SK-N-SH (cell line): ENCODE measurements around the gene XRN2. TPM values are rescaled to one million over a fixed set of nuclear protein-coding genes. Genes with fewer than 3 reads are reported as not detected.
A peak's percentile ranks its signal among the peaks of the same experiment; 100 is the strongest.

Source experiments
- CTCF ChIA-PET: fragments of 300-600, 350-600 bp; formaldehyde crosslinking; extraction: SDS; loops from one replicate; lab custom pipeline; 2021; lab: Yijun Ruan, JAX
- POLR2A ChIA-PET: fragments of 350-600 bp; sonication (Branson Sonifier 250); formaldehyde crosslinking; extraction: SDS; loops from one replicate; lab custom pipeline; 2020; ENCODE audit warnings: antibody characterized with exemption, inconsistent platforms; lab: Yijun Ruan, JAX
- DNase-seq: peaks from one replicate; pipeline ENCODE4 v3.0.0; 2012
- H2AFZ ChIP-seq: fragments of 200-600 bp; sonication (generic); 2 replicates; pipeline ENCODE4 v1.8.1; 2016; ENCODE audit warnings: antibody characterized with exemption, mild to moderate bottlenecking, low read depth
- H3F3A ChIP-seq: fragments of 200-600 bp; sonication (generic); replicated peaks from 2 replicates; pipeline ENCODE3; 2016; ENCODE audit warnings: antibody characterized with exemption, mild to moderate bottlenecking; ENCODE audit not compliant: insufficient read depth
- H3K27ac ChIP-seq, 2 experiments: fragments of 200-500 bp in 1 of 2; fragments of 200-600 bp in 1 of 2; sonication (Bioruptor generic) in 1 of 2; sonication (generic), shearing (Covaris generic) in 1 of 2; 2 replicates each; pipeline versions ENCODE4 v1.5.1 to v1.6.1; 2014 to 2016; ENCODE audit warnings: low read depth in 2 of 2, inconsistent platforms in 1 of 2, low read length in 1 of 2, mild to moderate bottlenecking in 1 of 2, mixed read lengths in 1 of 2
- H3K27me3 ChIP-seq: fragments of 200-600 bp; sonication (generic), shearing (Covaris generic); 2 replicates; pipeline ENCODE4 v1.6.1; 2016; ENCODE audit warnings: mixed run types; ENCODE audit not compliant: insufficient read depth
- H3K36me3 ChIP-seq, 2 experiments: fragments of 200-500 bp in 1 of 2; fragments of 200-600 bp in 1 of 2; sonication (Bioruptor generic) in 1 of 2; sonication (generic) in 1 of 2; replicated peaks in 1 of 2; 2 replicates each; pipeline versions ENCODE3 to v1.5.1; 2014 to 2016; ENCODE audit warnings: low read length in 1 of 2, mild to moderate bottlenecking in 1 of 2; ENCODE audit not compliant: insufficient read depth in 2 of 2, control insufficient read depth in 1 of 2
- H3K4me1 ChIP-seq, 2 experiments: fragments of 200-500 bp in 1 of 2; fragments of 200-600 bp in 1 of 2; sonication (Bioruptor generic) in 1 of 2; sonication (generic), shearing (Covaris generic) in 1 of 2; 2 replicates each; pipeline versions ENCODE4 v1.5.1 to v1.6.1; 2014 to 2016; ENCODE audit warnings: low read depth in 1 of 2, low read length in 1 of 2, mixed run types in 1 of 2; ENCODE audit not compliant: insufficient read depth in 2 of 2, control insufficient read depth in 1 of 2
- H3K4me2 ChIP-seq: fragments of 200-600 bp; sonication (generic), shearing (Covaris generic); 2 replicates; pipeline ENCODE4 v1.6.1; 2017; ENCODE audit warnings: mixed run types
- H3K4me3 ChIP-seq, 2 experiments: fragments of 200-500 bp in 1 of 2; fragments of 200-600 bp in 1 of 2; sonication (Bioruptor generic) in 1 of 2; sonication (generic), shearing (Covaris generic) in 1 of 2; 2 replicates each; pipeline versions ENCODE4 v1.5.1 to v1.8.1; 2014 to 2016; ENCODE audit warnings: low read depth in 2 of 2, inconsistent platforms in 1 of 2, low read length in 1 of 2, mild to moderate bottlenecking in 1 of 2, mixed read lengths in 1 of 2, moderate library complexity in 1 of 2
- H3K79me2 ChIP-seq: fragments of 200-600 bp; sonication (generic); 2 replicates; pipeline ENCODE4 v1.8.1; 2017; ENCODE audit warnings: mild to moderate bottlenecking; ENCODE audit not compliant: insufficient read depth
- H3K9ac ChIP-seq: fragments of 200-600 bp; sonication (generic); 2 replicates; pipeline ENCODE4 v1.6.1; 2017; ENCODE audit warnings: mixed run types
- H3K9me2 ChIP-seq: fragments of 200-600 bp; sonication (generic); 2 replicates; pipeline ENCODE4 v1.6.1; 2017; ENCODE audit warnings: mixed run types
- H3K9me3 ChIP-seq: fragments of 200-600 bp; sonication (generic); 2 replicates; pipeline ENCODE4 v1.6.1; 2017; ENCODE audit warnings: mixed run types, mild to moderate bottlenecking, moderate library complexity
- H4K20me1 ChIP-seq: fragments of 200-600 bp; sonication (generic); 2 replicates; pipeline ENCODE4 v1.6.1; 2017; ENCODE audit warnings: mild to moderate bottlenecking, mixed run types; ENCODE audit not compliant: insufficient read depth
- CHD2 ChIP-seq: fragments of 150-350 bp; IDR thresholded peaks from 2 replicates; pipeline ENCODE4 v1.6.1; 2018; ENCODE audit warnings: low read length; ENCODE audit not compliant: partially characterized antibody
- ELF1 ChIP-seq: IDR thresholded peaks from 2 replicates; pipeline ENCODE4 v1.4.0; 2012
- EP300 ChIP-seq, 2 experiments: IDR thresholded peaks; 2 replicates each; pipeline versions ENCODE4 v1.4.0 to v1.6.1; 2012; ENCODE audit warnings: borderline replicate concordance in 1 of 2, low read depth in 1 of 2, low read length in 1 of 2
- FOSL2 ChIP-seq: IDR thresholded peaks from 2 replicates; pipeline ENCODE4 v1.4.0; 2012; ENCODE audit warnings: low read depth, mild to moderate bottlenecking, moderate library complexity, borderline replicate concordance
- FOXJ3 ChIP-seq: sonication (generic); formaldehyde crosslinking; IDR thresholded peaks from 2 replicates; pipeline ENCODE4 v1.5.1; 2020; ENCODE audit warnings: mild to moderate bottlenecking, missing genetic modification reagents
- FOXM1 ChIP-seq: IDR thresholded peaks from 2 replicates; pipeline ENCODE4 v1.4.0; 2012; ENCODE audit warnings: low read depth, mild to moderate bottlenecking
- JUND ChIP-seq: IDR thresholded peaks from 2 replicates; pipeline ENCODE4 v1.4.0; 2012
- MEF2A ChIP-seq: IDR thresholded peaks from 2 replicates; pipeline ENCODE4 v1.4.0; 2012; ENCODE audit warnings: low read depth, borderline replicate concordance
- NRF1 ChIP-seq: IDR thresholded peaks from 2 replicates; pipeline ENCODE4 v1.6.1; 2012; ENCODE audit warnings: low read depth, mild to moderate bottlenecking, low read length
- POLR2AphosphoS5 ChIP-seq: IDR thresholded peaks from 2 replicates; pipeline ENCODE4 v1.6.1; 2012; ENCODE audit warnings: low read depth, low read length
- REST ChIP-seq: IDR thresholded peaks from 2 replicates; pipeline ENCODE4 v1.6.1; 2012; ENCODE audit warnings: mild to moderate bottlenecking, low read depth, low read length, moderate library complexity
- SMC3 ChIP-seq: IDR thresholded peaks from 2 replicates; pipeline ENCODE4 v1.6.1; 2012; ENCODE audit warnings: low read depth, low read length, improper control_type of control experiment
- TAF1 ChIP-seq: IDR thresholded peaks from 2 replicates; pipeline ENCODE4 v1.6.1; 2012; ENCODE audit warnings: low read depth, mild to moderate bottlenecking, low read length, moderate library complexity, borderline replicate concordance
- TCF12 ChIP-seq: IDR thresholded peaks from 2 replicates; pipeline ENCODE4 v1.4.0; 2012
- TEAD4 ChIP-seq: IDR thresholded peaks from 2 replicates; pipeline ENCODE4 v1.4.0; 2012; ENCODE audit warnings: mild to moderate bottlenecking, borderline replicate concordance; ENCODE audit not compliant: insufficient read depth
- USF2 ChIP-seq: fragments of 150-350 bp; IDR thresholded peaks from 2 replicates; pipeline ENCODE4 v1.6.1; 2017; ENCODE audit warnings: antibody characterized with exemption, low read length, low read depth, borderline replicate concordance
- WGBS: methylation state at CpG from one replicate; pipeline ENCODE4 v1.1.6; 2017; ENCODE audit warnings: low lambda C conversion rate; 5-methylcytosine and 5-hydroxymethylcytosine counted together
- polyA plus RNA-seq, 3 experiments: library from polyadenylated mRNA; depleted of rRNA; stranded (reverse); fragments of >200 nt; gene quantifications; 2 replicates each; pipeline ENCODE4 v1.2.3, GENCODE V29; 2012
- TF ChIP-seq, protein P1 (sequence below): fragments of 200-600 bp; sonication (generic); IDR thresholded peaks from 2 replicates; pipeline ENCODE4 v1.6.1; 2017; ENCODE audit warnings: antibody characterized with exemption, mild to moderate bottlenecking, moderate library complexity
- TF ChIP-seq, protein P2 (sequence below): IDR thresholded peaks from 2 replicates; pipeline ENCODE4 v1.4.0; 2012; ENCODE audit warnings: low read depth, borderline replicate concordance

Gene XRN2
- polyA plus RNA-seq, 1 of the 3 experiments (the other 2 are of a cell fraction), result 44.5 TPM

DNA sequence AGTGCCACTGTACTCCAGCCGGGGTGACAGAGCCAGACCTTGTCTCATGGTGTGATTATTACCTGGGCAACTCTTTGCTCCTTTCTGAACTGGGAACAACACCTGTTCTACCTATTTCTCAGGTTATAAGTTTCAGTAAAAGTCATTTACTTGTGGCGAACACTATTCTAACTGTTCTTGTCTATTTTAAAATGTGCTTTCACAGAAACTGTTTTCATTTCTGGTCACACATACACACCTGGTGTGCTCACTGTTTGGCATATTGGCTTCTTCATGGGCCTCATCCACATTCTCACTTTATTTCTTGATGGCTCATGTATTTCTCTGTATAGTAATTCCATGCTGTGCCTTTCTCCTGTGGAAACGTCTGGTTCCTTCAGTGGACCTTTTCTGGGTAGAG, 30.5 kb upstream of the XRN2 start:
- H3K4me2 ChIP-seq, result no peak overlapping the region
- TF ChIP-seq TAF1 (no peak), TCF12 (no peak), POLR2AphosphoS5 (no peak), NRF1 (no peak), FOSL2 (no peak), FOXM1 (no peak), CHD2 (no peak), JUND (no peak), FOXJ3 (no peak), USF2 (no peak), ELF1 (no peak), SMC3 (no peak)
- TF ChIP-seq, all 33 proteins: peak for 0
- no peak for DNase-seq
- H3K4me1 ChIP-seq, result no peaks in the 10 kb centered on the region; a peak in 1 of 4 replicates
- H3K9ac ChIP-seq, result no peak overlapping the region
- no peaks in the 10 kb centered on the region for H3K9me3 ChIP-seq
- no peak overlapping the region for H3K4me3 ChIP-seq
- H3K27ac ChIP-seq, result no peak overlapping the region
- H2AFZ ChIP-seq, result no peak overlapping the region
- no peaks in the 10 kb centered on the region for H3K9me2 ChIP-seq
- ChIA-PET CTCF (interaction anchor here (0.7 to 3.8 kb wide), 2 partner anchors 37 to 447 kb away, joined by 4 to 16 read pairs; no protein-coding TSS in a partner anchor), POLR2A (no interaction called here)
- WGBS, result 29% methylated on average over 3 of the region's 3 CpGs
- no peaks in the 10 kb centered on the region for H3K79me2 ChIP-seq
- H3K27me3 ChIP-seq, result peaks cover 16% of the 10 kb centered on the region
- H3F3A ChIP-seq, result no peaks in the 10 kb centered on the region
- H3K36me3 ChIP-seq, result no peaks in the 10 kb centered on the region
- no peaks in the 10 kb centered on the region for H4K20me1 ChIP-seq

GRCh38 chr20:21273755-21274386, 29.3 kb upstream of the XRN2 start:
- DNase-seq, result peak; percentile 23
- no peaks in the 10 kb centered on the region for H3K9me3 ChIP-seq
- no peaks in the 10 kb centered on the region for H3K9me2 ChIP-seq
- no peaks in the 10 kb centered on the region for H3K79me2 ChIP-seq
- H3K4me2 ChIP-seq, result no peak overlapping the region
- no peak overlapping the region for H3K9ac ChIP-seq
- no peaks in the 10 kb centered on the region; a peak in 1 of 4 replicates for H3K4me1 ChIP-seq
- H3K36me3 ChIP-seq, result no peaks in the 10 kb centered on the region
- no peaks in the 10 kb centered on the region for H4K20me1 ChIP-seq
- WGBS, result 60% methylated on average over 8 of the region's 8 CpGs
- ChIA-PET POLR2A (no interaction called here), CTCF (interaction anchor here (1.3 to 3.8 kb wide), 2 partner anchors 38 to 231 kb away, joined by 4 to 16 read pairs; no protein-coding TSS in a partner anchor)
- H3K4me3 ChIP-seq, result no peak overlapping the region
- H3K27me3 ChIP-seq, result peaks cover 4% of the 10 kb centered on the region; the same call in 1 of the 2 replicates
- H3F3A ChIP-seq, result no peaks in the 10 kb centered on the region
- no peak overlapping the region for H2AFZ ChIP-seq
- H3K27ac ChIP-seq, result no peak overlapping the region
- no peak for TF ChIP-seq EP300 (IDR thresholded peaks at IDR 0.05; ENCODE audit: borderline replicate concordance in 1 of 2, low read depth in 1 of 2, low read length in 1 of 2)
- TF ChIP-seq, protein P1, sequence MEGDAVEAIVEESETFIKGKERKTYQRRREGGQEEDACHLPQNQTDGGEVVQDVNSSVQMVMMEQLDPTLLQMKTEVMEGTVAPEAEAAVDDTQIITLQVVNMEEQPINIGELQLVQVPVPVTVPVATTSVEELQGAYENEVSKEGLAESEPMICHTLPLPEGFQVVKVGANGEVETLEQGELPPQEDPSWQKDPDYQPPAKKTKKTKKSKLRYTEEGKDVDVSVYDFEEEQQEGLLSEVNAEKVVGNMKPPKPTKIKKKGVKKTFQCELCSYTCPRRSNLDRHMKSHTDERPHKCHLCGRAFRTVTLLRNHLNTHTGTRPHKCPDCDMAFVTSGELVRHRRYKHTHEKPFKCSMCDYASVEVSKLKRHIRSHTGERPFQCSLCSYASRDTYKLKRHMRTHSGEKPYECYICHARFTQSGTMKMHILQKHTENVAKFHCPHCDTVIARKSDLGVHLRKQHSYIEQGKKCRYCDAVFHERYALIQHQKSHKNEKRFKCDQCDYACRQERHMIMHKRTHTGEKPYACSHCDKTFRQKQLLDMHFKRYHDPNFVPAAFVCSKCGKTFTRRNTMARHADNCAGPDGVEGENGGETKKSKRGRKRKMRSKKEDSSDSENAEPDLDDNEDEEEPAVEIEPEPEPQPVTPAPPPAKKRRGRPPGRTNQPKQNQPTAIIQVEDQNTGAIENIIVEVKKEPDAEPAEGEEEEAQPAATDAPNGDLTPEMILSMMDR, result no peak
- TF ChIP-seq USF2, result no peak
- no peak for TF ChIP-seq TEAD4
- TF ChIP-seq MEF2A, result no peak
- no peak for TF ChIP-seq CHD2
- no peak for TF ChIP-seq REST
- TF ChIP-seq ELF1, result no peak
- TF ChIP-seq, protein P2, sequence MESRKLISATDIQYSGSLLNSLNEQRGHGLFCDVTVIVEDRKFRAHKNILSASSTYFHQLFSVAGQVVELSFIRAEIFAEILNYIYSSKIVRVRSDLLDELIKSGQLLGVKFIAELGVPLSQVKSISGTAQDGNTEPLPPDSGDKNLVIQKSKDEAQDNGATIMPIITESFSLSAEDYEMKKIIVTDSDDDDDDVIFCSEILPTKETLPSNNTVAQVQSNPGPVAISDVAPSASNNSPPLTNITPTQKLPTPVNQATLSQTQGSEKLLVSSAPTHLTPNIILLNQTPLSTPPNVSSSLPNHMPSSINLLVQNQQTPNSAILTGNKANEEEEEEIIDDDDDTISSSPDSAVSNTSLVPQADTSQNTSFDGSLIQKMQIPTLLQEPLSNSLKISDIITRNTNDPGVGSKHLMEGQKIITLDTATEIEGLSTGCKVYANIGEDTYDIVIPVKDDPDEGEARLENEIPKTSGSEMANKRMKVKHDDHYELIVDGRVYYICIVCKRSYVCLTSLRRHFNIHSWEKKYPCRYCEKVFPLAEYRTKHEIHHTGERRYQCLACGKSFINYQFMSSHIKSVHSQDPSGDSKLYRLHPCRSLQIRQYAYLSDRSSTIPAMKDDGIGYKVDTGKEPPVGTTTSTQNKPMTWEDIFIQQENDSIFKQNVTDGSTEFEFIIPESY, result no peak
- TF ChIP-seq FOSL2, result no peak
